Activated B cell treated with CpG ODN at 0.5 μM for 24 hours (primary cell): ENCODE data around the gene HACD2. TPM values are rescaled to one million over a fixed set of nuclear protein-coding genes. Genes with fewer than 3 reads are reported as not detected.

Source experiments
- ATAC-seq: fragments of 200-7000 bp; cut with Tn5 transposase; one replicate; pipeline ENCODE4 v1.10.0; 2021; ENCODE audit warnings: low read depth, mild to moderate bottlenecking, moderate library complexity
- CTCF ChIA-PET: fragments of 350-600 bp; sonication (Branson Sonifier 250); formaldehyde crosslinking; loops from one replicate; lab custom pipeline; 2021; ENCODE audit warnings: antibody characterized with exemption; lab: Charles Lee
- POLR2A ChIA-PET: fragments of 350-600 bp; sonication (Branson Sonifier 250); formaldehyde crosslinking; loops from one replicate; lab custom pipeline; 2021; ENCODE audit warnings: antibody characterized with exemption; lab: Charles Lee
- DNase-seq: peaks from one replicate; pipeline ENCODE4 v3.0.0; 2022
- H3K27ac Mint-ChIP-seq: one replicate; pipeline ENCODE4 v1.8.0; 2020; ENCODE audit warnings: mixed read lengths
- H3K27me3 Mint-ChIP-seq: one replicate; pipeline ENCODE4 v1.8.0; 2021; ENCODE audit warnings: mixed read lengths
- H3K36me3 Mint-ChIP-seq: one replicate; pipeline ENCODE4 v1.8.0; 2021; ENCODE audit warnings: low read depth, mixed read lengths
- H3K4me1 Mint-ChIP-seq: one replicate; pipeline ENCODE4 v1.8.0; 2021; ENCODE audit warnings: mixed read lengths
- H3K4me3 Mint-ChIP-seq: one replicate; pipeline ENCODE4 v1.8.0; 2020; ENCODE audit warnings: mild to moderate bottlenecking, mixed read lengths
- H3K9me3 Mint-ChIP-seq: one replicate; pipeline ENCODE4 v1.8.0; 2020; ENCODE audit warnings: mixed read lengths
- CTCF ChIP-seq: fragments of 200-600 bp; IDR thresholded peaks from one replicate; pipeline ENCODE4 v1.8.0; 2022; ENCODE audit warnings: antibody characterized with exemption, mild to moderate bottlenecking
- intact Hi-C: fragments of 100-400 bp; cut with micrococcal nuclease; formaldehyde crosslinking; loops from one replicate; pipeline ENCODE4 v1.15.1; 2024
- total RNA-seq: library from RNA; stranded (reverse); gene quantifications from 2 replicates; pipeline ENCODE4 v1.2.3, GENCODE V29; 2022

HACD2 gene, protein sequence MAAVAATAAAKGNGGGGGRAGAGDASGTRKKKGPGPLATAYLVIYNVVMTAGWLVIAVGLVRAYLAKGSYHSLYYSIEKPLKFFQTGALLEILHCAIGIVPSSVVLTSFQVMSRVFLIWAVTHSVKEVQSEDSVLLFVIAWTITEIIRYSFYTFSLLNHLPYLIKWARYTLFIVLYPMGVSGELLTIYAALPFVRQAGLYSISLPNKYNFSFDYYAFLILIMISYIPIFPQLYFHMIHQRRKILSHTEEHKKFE
- 31.9 and 32.9 TPM in 2 replicates for total RNA-seq

DNA sequence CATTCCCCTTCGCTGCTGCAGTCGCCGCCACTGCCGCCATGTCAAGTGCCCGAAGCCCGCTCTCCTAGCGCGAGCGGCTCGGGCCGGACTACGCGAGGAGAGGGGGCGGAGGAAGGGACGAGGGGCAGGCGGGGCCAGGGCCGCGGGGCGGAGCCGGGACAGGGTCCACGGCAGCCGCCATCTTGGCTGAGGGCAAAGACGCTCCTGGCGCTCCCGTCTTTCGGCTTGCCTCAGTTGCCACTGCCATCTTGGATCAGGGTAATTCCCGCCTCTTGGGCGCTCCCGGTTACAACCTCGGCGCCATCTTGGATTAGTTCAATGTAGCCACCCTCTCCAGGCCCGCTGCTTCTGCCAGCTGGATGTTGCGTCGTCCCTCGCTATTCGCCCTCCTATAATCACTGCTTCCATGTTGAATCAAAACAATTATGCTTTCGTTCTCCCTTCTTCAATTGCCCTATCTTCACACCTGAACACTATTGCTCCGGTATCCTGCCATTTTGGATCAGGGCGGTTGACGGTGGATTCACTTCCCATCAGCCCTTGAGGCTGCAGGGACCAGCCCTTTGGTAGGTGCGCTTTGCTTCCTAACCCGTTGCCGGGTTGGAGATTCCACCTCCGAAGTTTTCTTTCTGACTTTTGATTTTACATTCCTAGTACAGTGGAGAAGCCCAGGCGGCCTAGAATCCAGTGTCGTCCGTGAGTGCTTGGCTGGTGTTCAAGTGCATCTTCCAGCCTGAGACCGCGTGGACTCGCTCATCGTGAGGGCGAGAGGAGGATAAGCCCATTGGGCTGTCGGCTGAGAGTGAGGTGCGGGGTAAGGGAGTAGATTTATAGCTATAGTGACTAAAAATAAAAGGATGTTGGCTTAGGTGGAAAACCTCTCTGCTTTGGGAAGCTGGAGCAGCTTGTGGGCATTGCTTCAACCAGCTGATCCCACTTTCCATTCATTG is at the start of gene HACD2:
TSS of gene HACD2 (minus strand) at position 66 of the 950 bp plus-strand sequence. CDS start at position 40, 26 bp downstream.
- intact Hi-C loops: loop anchor here (1.0 to 10.0 kb wide), 14 partner anchors 9 to 1920 kb away; partner anchors contain the start of genes CCDC14, FAM162A, GOLGB1 and HCLS1
- peaks cover 12% of the 10 kb centered on the region for H3K9me3 Mint-ChIP-seq
- ChIA-PET POLR2A (interaction anchor here (0.6 to 2.4 kb wide), 10 partner anchors 9 to 125 kb away, joined by 3 to 13 read pairs (median 4); no protein-coding TSS in a partner anchor), CTCF (interaction anchor here (1.0 kb wide), 1 partner anchor 57 kb away, joined by 4 read pairs; no protein-coding TSS in a partner anchor)
- H3K27ac Mint-ChIP-seq: peak within 1 kb of the TSS; percentile 82
- DNase-seq: peak; percentile 94
- H3K36me3 Mint-ChIP-seq: peaks cover 42% of the 10 kb centered on the region
- H3K27me3 Mint-ChIP-seq: no peaks in the 10 kb centered on the region
- H3K4me3 Mint-ChIP-seq: no peak within 1 kb of the TSS
- H3K4me1 Mint-ChIP-seq: peaks cover 25% of the 10 kb centered on the region
- no peak for TF ChIP-seq CTCF
- ATAC-seq: peak; percentile 93

DNA sequence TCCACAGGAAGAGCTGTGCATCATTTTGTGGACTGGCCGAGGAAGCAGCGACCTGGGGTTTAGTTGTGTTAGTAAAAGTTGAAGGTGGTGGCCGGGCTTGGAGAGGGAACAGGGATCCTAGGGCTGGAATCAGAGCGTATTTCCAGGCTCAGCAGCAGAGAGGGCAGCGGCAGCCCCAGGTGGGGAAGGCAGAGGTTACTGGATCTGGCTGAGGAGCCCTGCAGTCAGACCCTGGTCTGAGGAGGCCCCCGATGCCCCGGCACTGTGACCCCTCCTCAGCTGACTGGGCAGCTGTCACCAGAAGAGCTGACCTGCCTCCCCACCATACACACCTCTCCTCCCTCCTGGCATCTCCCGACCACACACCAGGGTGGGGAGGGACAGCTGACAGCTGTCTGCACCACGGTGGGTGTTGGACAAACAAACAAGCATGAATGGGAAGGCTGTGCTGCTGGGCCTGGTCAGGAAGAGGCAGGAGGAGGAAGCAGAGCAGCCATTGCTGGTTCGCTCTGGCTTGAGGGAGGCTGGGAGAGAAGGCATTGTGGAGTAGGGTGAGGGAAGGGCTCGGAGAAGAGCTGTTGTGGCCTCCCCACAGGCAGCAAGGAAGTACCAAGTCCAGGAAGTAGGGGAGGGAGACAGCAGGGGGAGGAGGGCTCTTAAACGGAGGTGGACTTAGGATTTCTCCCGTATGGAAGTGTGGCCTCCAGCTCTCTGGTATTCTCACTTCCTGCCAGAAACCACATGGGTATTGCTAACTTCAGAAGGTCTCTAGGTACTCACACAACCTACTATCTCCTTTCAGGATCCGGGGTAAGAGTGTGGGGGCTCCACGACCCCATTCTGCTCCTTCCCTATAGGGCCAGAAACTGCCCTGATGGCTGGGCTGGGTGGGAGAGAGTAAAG is 49.5 kb upstream of the HACD2 start:
- Mint-ChIP-seq H3K4me1 (no peaks in the 10 kb centered on the region), H3K9me3 (no peaks in the 10 kb centered on the region), H3K36me3 (peaks cover 5% of the 10 kb centered on the region), H3K27me3 (no peaks in the 10 kb centered on the region), H3K27ac (no peak overlapping the region), H3K4me3 (no peak overlapping the region)
- ChIA-PET POLR2A (no interaction called here), CTCF (no interaction called here)
- ATAC-seq (no peak), DNase-seq (no peak)
- TF ChIP-seq CTCF: no peak
- intact Hi-C loops: no loop called here

GRCh38 chr3:123633530-123633929 is 48.7 kb upstream of the HACD2 start:
- CTCF ChIA-PET: no interaction called here

DNA sequence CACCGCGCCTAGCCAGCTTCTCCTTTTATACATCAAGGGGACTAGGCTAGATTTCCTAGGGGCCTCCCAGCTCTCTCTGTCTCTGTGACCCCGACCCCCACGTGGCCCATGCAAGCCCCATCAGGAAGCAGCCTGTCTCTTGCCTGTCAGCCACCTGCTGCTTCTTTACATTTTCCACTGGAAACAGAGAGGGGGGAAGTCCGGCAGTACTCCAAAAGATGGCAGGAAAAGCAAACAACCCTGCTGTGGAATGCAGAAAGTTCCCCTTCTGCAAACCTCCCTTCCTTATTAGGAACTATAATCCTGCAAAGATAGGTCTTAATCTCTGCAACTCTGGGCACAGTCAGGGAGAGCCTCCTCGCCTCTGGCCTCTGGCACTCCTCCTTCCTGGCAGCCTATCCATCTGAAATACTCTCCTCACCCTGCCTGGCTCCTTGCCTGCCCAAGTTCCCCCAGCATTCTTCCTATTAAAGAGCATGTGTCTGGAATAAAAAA is 47.4 kb upstream of the HACD2 start:
- Mint-ChIP-seq H3K27me3 (no peaks in the 10 kb centered on the region), H3K4me3 (no peak overlapping the region), H3K4me1 (no peaks in the 10 kb centered on the region), H3K9me3 (no peaks in the 10 kb centered on the region), H3K27ac (no peak overlapping the region), H3K36me3 (peaks cover 5% of the 10 kb centered on the region)
- no peak for TF ChIP-seq CTCF
- intact Hi-C loops: no loop called here
- CTCF ChIA-PET: no interaction called here
- POLR2A ChIA-PET: no interaction called here
- DNase-seq (no peak), ATAC-seq (no peak)

More at GRCh38 chr3:123633530-123633929, 48.7 kb upstream of the HACD2 start:
- TF ChIP-seq CTCF: no peak
- H3K27ac Mint-ChIP-seq: no peak overlapping the region
- H3K4me1 Mint-ChIP-seq: no peaks in the 10 kb centered on the region
- DNase-seq: no peak
- POLR2A ChIA-PET: no interaction called here
- no peaks in the 10 kb centered on the region for H3K9me3 Mint-ChIP-seq
- H3K27me3 Mint-ChIP-seq: no peaks in the 10 kb centered on the region
- no peak overlapping the region for H3K4me3 Mint-ChIP-seq
- H3K36me3 Mint-ChIP-seq: peaks cover 5% of the 10 kb centered on the region
- intact Hi-C loops: no loop called here
- ATAC-seq: no peak
